DMS153 (cell line): ENCODE data around the gene GAS6.

Experiments
- DNase-seq: peaks from one replicate; lab custom pipeline; 2025; lab: John Stamatoyannopoulos, UW

Gene GAS6

GRCh38 chr13:113819731-113820715, 43.9 kb downstream of the GAS6 start:
- DNase-seq: no peak

DNA sequence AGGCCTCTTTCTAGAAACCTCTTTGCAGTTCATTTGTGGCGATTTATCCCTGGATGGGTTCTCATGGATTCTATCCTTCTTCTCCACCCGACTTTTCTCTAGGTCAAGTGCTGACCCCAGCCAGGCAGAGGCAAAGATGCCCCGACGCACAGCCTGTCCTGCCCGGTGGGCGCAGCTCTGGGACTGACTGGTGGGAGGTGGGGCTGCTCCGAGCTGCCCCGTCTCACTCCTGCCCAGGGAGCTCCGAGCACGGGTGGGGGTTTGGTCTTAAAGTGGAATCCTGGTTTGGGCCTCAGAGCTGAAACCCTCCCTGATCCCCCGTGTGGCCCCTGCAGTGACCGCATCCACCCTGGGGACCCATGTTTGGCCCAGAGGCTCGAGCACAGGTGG, 44.5 kb downstream of the GAS6 start:
- no peak for DNase-seq

DNA sequence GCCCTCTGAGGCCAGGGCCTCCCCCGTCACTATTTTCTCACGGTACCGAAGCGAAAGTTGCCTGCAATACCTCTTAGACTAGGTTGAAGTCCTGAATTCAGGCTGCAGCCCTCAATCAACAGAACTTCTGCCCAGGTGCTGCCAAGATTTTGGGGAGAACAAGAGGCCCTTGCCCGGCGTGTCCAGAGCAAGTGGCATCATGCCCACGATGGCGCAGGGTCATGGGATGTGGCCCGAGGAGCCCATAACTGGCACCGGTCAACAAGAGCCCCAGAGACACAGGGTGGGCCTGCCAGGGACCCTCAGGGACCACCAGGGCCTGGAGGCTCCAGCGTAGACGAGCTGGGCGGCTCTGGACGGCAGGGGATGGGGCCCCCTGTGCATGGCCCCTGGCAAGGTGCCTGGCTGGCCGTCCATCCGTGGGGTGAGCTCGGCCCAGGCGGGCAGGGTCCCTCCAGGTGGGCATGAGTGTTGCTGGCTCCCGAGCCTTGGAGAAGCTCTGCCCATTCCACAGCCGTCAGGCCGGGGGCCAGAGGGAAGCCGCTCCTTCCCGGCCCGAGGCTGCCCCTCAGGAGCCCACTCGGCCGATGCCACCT, 45.1 kb downstream of the GAS6 start:
- no peak for DNase-seq

DNA sequence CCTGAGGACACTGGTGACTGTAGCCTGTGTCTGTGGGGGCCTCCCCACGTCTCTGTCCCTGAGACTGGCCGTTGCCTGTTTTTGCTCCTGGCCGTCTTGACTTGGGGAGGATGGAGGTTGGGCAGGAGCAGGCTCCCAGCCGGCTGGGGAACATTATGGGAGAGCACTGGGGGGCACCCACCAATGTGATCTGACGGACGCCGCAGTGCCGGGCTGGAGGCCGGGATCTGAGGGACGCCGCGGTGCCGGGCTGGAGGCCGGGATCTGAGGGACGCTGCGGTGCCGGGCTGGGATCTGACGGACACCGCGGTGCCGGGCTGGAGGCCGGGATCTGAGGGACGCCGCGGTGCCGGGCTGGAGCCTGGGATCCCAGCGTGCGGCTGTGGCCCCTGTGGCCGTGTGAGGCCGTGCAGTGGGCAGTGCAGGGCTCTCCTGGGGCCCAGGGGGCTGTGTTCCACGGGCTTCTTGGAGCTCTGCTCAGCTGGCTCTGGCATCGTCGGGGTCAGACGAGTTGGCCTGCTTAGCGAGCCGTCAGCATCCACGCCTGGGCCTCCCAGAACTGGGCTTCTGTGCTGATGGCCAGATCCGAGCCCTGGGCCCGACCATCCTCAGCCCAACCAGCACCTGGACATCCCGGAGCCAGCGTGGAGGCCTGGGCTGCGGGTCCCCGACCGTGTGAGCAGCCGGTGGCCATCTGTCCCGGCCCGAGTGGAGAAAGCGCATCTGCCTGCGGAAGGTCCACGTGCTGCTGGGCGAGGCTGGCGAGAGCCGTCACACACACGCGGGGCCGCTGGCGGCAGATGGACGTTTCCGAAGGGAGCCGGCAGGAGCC, 45.8 kb downstream of the GAS6 start:
- no peak for DNase-seq

DNA sequence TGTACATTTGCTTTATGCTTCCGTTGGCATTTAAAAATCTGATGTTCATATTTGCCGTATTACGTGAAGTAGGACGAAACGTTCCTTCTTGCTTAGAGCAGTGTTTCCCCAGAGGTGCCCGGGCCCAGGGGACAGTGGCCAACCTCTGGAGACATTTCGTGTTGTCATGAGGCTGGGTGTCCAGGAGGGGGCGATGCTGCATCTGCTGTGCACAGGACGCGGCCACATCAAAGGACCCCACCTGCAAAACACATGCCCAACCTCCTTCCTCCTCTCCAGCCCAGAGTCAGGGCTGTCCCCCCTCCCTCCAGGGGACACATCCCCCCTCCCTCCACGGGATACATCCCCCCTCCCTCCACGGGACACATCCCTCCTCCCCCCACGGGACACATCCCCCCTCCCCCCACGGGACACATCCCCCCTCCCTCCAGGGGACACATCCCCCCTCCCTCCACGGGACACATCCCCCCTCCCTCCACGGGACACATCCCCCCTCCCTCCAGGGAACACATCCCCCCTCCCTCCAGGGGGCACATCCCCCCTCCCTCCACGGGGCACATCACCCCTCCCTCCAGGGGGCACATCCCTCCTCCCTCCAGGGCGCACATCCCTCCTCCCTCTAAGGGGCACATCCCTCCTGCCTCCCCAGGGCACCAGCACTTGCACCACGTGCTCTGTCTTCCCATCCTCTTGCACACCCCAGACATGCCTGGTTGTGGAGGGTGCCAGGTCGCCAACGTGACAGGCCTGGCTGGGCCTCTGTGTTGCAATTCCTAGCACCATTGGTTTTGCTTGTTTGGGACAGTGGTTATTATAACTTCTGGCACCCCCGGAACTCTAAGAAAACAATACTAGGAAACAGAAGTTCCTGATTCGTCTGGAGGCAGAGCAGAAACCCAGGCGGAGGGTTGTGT, 46.7 kb downstream of the GAS6 start:
- peak; percentile 45 for DNase-seq

GRCh38 chr13:113816254-113816929, 47.5 kb downstream of the GAS6 start:
- DNase-seq: no peak

DNA sequence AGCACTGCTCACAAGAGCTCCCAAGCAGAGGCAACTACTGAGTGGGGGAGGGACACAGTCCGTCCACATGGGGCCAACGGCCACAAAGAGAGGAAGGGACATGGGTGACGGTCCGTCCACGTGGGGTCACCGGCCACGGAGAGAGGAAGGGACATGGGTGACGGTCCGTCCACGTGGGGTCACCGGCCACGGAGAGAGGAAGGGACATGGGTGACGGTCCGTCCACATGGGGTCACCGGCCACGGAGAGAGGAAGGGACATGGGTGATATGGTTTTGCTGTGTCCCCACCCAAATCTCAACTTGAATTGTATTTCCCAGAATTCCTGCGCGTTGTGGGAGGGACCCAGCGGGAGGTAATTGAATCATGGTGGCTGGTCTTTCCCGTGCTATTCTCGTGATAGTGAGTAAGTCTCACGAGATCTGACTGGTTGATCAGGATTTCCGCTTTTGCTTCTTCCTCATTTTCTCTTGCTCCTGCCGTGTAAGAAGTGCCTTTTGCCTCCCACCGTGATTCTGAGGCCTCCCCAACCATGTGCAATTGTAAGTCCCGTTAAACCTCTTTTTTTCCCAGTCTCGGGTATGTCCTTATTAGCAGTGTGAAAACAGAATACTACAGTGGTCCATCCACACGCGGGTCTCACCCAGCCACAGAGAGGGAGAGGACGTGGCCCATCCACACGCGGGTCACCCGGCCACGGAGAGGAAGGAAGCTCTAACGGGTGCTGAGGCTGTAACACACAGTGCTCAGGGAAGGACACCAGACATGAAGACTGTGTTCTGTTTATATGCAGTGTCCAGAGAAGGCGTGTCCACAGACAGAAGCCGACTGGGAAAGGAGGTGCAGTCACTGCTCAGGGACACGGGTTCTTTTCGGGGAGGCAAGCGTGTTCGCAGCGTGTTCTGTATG, 48.5 kb downstream of the GAS6 start:
- no peak for DNase-seq

GRCh38 chr13:113814435-113814821, 49.4 kb downstream of the GAS6 start:
- DNase-seq: no peak

GRCh38 chr13:113813749-113814434, 50.0 kb downstream of the GAS6 start:
- no peak for DNase-seq

DNA sequence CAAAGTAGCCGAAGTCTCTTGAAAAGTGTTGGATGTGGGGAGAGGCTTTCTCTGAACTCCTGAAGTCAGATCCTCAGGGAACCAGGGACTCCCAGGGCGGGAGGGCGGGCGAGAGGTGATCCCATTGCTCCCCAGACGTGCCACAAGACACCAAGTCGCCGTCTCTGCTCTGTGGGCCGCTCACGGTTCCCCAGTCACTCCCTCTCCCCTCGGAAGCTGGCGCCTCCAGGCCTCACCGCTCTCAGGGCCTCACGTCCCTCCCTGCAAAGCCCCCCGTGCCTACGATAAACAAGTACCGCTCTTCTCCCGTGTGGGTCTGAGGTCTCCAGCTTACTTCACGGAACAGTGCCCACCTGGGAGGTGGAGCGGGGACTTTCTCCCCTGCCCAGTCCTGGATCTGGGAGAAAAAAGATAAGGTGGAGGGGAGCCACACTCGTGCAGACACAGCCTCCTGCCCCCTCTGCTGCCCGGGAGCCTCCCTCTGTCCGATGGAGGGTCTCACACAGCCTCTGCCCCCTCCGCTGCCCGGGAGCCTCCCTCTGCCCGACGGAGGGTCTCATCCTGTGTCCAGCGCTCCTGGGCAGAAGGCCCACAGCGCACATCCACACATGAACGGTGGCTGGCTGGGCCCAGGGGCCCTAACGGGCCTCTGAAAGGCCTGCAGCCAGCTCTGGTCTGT, 50.7 kb downstream of the GAS6 start:
- DNase-seq: no peak

GRCh38 chr13:113812178-113813040, 51.5 kb downstream of the GAS6 start:
- no peak for DNase-seq

- no peak for DNase-seq
Measured at GRCh38 chr13:113811081-113811928, 52.6 kb downstream of the GAS6 start.

GRCh38 chr13:113810640-113811039, 53.2 kb downstream of the GAS6 start:
- DNase-seq: no peak

DNA sequence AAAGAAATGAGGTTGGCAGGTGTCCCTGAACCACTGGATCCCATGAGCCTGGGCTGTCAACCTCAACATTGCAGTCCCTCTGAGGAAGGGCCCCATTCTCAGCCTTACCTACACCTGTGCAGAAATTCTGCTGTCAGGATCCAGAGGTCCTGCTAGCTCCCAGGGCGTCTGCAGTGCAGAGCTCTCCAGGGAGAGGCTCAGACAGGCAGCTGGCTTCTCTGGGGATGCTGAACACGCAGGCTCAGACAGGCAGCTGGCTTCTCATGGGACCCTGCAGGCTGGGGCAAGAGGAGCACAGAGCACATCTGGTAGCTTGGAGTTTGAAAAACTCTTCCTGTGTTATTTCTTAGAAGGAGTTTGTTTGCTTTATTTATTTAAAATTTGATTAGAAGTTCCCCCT, 53.9 kb downstream of the GAS6 start:
- no peak for DNase-seq

- DNase-seq: no peak
Measured at GRCh38 chr13:113808058-113808834, 55.6 kb downstream of the GAS6 start.

- no peak for DNase-seq
Measured at GRCh38 chr13:113806526-113806925, 57.4 kb downstream of the GAS6 start.
